A673 (cell line): Measurements from ENCODE around the gene LRP11.

Experiments
- EZH2 ChIP-seq: fragments of 200-600 bp; sonication (generic); IDR thresholded peaks from 2 replicates; pipeline ENCODE4 v1.6.1; 2017; ENCODE audit warnings: borderline replicate concordance, low read depth, mild to moderate bottlenecking, mixed read lengths, antibody characterized with exemption, low read length; ENCODE audit not compliant: poor library complexity, severe bottlenecking
- TF ChIP-seq, protein P1 (sequence below): fragments of 300-800, 200-600 bp; sonication (generic); conservative IDR thresholded peaks from 2 replicates; pipeline ENCODE4 v1.5.1; 2017; ENCODE audit warnings: low read depth, mild to moderate bottlenecking, antibody characterized with exemption, low read length, moderate library complexity, mixed read lengths

DNA sequence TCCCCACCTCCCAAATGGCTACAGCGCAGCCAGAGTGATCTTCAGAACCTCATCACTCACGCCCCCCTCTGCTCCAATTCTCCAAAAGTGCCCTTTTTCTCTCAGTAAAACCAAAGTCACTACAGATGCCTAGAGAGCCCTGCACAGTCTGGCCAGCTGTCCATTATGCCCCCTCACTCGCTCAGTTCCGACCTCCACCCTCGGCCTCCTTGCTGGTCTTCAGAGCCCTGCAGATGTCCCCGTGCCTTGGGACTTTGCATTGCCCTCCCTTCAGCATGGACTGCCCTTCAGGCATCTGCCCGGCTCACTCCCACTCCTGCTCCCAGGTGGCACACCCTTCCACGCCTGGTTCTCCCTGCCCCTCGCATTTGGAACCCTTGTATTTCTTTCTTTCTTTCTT, 34.8 kb upstream of the LRP11 start:
- TF ChIP-seq, protein P1, sequence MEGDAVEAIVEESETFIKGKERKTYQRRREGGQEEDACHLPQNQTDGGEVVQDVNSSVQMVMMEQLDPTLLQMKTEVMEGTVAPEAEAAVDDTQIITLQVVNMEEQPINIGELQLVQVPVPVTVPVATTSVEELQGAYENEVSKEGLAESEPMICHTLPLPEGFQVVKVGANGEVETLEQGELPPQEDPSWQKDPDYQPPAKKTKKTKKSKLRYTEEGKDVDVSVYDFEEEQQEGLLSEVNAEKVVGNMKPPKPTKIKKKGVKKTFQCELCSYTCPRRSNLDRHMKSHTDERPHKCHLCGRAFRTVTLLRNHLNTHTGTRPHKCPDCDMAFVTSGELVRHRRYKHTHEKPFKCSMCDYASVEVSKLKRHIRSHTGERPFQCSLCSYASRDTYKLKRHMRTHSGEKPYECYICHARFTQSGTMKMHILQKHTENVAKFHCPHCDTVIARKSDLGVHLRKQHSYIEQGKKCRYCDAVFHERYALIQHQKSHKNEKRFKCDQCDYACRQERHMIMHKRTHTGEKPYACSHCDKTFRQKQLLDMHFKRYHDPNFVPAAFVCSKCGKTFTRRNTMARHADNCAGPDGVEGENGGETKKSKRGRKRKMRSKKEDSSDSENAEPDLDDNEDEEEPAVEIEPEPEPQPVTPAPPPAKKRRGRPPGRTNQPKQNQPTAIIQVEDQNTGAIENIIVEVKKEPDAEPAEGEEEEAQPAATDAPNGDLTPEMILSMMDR: no peak
- TF ChIP-seq EZH2: no peak
